ENCODE data around the gene CNNM2.

The CNNM2 gene

GRCh38 chr10:103078676-103079075 lies 160.6 kb downstream of the CNNM2 start:
- TF ChIP-seq CTCF (conservative IDR thresholded peaks at IDR 0.05; ENCODE audit: low read depth, low read length) = no peak
- no peak for DNase-seq (ENCODE audit: low read depth)
- H3K4me3 ChIP-seq (ENCODE audit: low read length) = no peak overlapping the region

GRCh38 chr10:103079100-103079499 lies 161.0 kb downstream of the CNNM2 start:
- TF ChIP-seq CTCF (conservative IDR thresholded peaks at IDR 0.05; ENCODE audit: low read depth, low read length) = no peak
- no peak overlapping the region for H3K4me3 ChIP-seq (ENCODE audit: low read length)
- DNase-seq (ENCODE audit: low read depth) = no peak

GRCh38 chr10:103079946-103080345 lies 161.9 kb downstream of the CNNM2 start:
- DNase-seq (ENCODE audit: low read depth) = no peak
- no peak overlapping the region for H3K4me3 ChIP-seq (ENCODE audit: low read length)
- TF ChIP-seq CTCF (conservative IDR thresholded peaks at IDR 0.05; ENCODE audit: low read depth, low read length) = no peak

- no peak for TF ChIP-seq CTCF (conservative IDR thresholded peaks at IDR 0.05; ENCODE audit: low read depth, low read length)
- no peak overlapping the region for H3K4me3 ChIP-seq (ENCODE audit: low read length)
- no peak for DNase-seq (ENCODE audit: low read depth)
Observed at GRCh38 chr10:103080891-103081581, 162.9 kb downstream of the CNNM2 start.

- TF ChIP-seq CTCF (conservative IDR thresholded peaks at IDR 0.05; ENCODE audit: low read depth, low read length) = no peak
- no peak overlapping the region for H3K4me3 ChIP-seq (ENCODE audit: low read length)
- DNase-seq (ENCODE audit: low read depth) = no peak
Observed at GRCh38 chr10:103082683-103083082, 164.6 kb downstream of the CNNM2 start.

GRCh38 chr10:103083266-103083976 lies 165.3 kb downstream of the CNNM2 start:
- H3K4me3 ChIP-seq (ENCODE audit: low read length) = no peak overlapping the region
- TF ChIP-seq CTCF (conservative IDR thresholded peaks at IDR 0.05; ENCODE audit: low read depth, low read length) = no peak
- DNase-seq (ENCODE audit: low read depth) = no peak

- no peak for DNase-seq (ENCODE audit: low read depth)
- no peak overlapping the region for H3K4me3 ChIP-seq (ENCODE audit: low read length)
- TF ChIP-seq CTCF (conservative IDR thresholded peaks at IDR 0.05; ENCODE audit: low read depth, low read length) = no peak
Observed at GRCh38 chr10:103083977-103084320, 165.9 kb downstream of the CNNM2 start.
